Endothelial cell (in vitro differentiated cells): Measurements from ENCODE around the gene COX14. TPM values are rescaled to one million over a fixed set of nuclear protein-coding genes. Genes with fewer than 3 reads are reported as not detected.
A peak's percentile ranks its signal among the peaks of the same experiment; 100 is the strongest.

Source experiments
- DNase-seq: peaks from one replicate; pipeline ENCODE4 v3.0.0; 2021; ENCODE audit warnings: low spot score
- H3K27ac Mint-ChIP-seq: one replicate; pipeline ENCODE4 v1.8.0; 2021; ENCODE audit warnings: mixed read lengths, inconsistent platforms; ENCODE audit not compliant: unreplicated experiment
- H3K27me3 Mint-ChIP-seq: one replicate; pipeline ENCODE4 v1.8.0; 2021; ENCODE audit warnings: mild to moderate bottlenecking, moderate library complexity, mixed read lengths, inconsistent platforms; ENCODE audit not compliant: unreplicated experiment
- H3K36me3 Mint-ChIP-seq: one replicate; pipeline ENCODE4 v1.8.0; 2021; ENCODE audit warnings: mild to moderate bottlenecking, low read depth, mixed read lengths, inconsistent platforms; ENCODE audit not compliant: unreplicated experiment
- H3K4me1 Mint-ChIP-seq: one replicate; pipeline ENCODE4 v1.8.0; 2021; ENCODE audit warnings: mild to moderate bottlenecking, mixed read lengths, inconsistent platforms; ENCODE audit not compliant: unreplicated experiment
- H3K4me3 Mint-ChIP-seq: one replicate; pipeline ENCODE4 v1.8.0; 2021; ENCODE audit warnings: mild to moderate bottlenecking, mixed read lengths, inconsistent platforms; ENCODE audit not compliant: unreplicated experiment
- H3K9me3 Mint-ChIP-seq: one replicate; pipeline ENCODE4 v1.8.0; 2021; ENCODE audit warnings: mixed read lengths, inconsistent platforms; ENCODE audit not compliant: unreplicated experiment
- total RNA-seq: library from RNA; stranded (reverse); fragmentation: NEBNext Ultra II Directional; extraction: Animal tissue kit (Norgen Biotek cat#: 25700); gene quantifications from one replicate; pipeline ENCODE4 v1.2.1, GENCODE V29; 2021; ENCODE audit not compliant: unreplicated experiment
- TF ChIP-seq, protein P1 (sequence below): fragments of 200-600 bp; sonication (generic); IDR thresholded peaks from one replicate; pipeline ENCODE4 v1.5.0; 2021; ENCODE audit warnings: antibody characterized with exemption; ENCODE audit not compliant: unreplicated experiment

Gene COX14
- total RNA-seq, 1 donor from 2014 or later, result 36.4 TPM

DNA sequence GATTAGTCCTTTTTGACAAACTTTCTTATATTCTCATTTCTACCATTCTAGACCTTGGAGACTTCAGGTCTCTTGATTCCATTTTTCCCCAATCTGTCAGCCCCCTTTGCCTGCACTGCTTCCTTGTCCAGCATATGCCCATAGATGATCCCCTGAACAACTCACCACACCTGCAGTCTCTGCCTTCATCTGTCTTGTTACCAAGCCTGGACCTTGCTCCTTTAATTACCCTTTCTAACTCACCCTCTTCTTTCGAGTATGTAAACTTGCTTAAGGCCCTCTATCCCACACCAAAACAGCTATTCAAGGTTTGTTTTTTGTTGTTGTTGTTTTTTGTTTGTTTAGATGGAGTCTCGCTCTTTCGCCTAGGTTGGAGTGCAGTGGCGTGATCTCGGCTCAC is 9.6 kb downstream of the COX14 start:
- peaks cover 14% of the 10 kb centered on the region for H3K36me3 Mint-ChIP-seq
- H3K27ac Mint-ChIP-seq, result no peak overlapping the region
- DNase-seq, result no peak
- peaks cover 20% of the 10 kb centered on the region for H3K4me1 Mint-ChIP-seq
- H3K27me3 Mint-ChIP-seq, result peaks cover 2% of the 10 kb centered on the region
- TF ChIP-seq, protein P1, sequence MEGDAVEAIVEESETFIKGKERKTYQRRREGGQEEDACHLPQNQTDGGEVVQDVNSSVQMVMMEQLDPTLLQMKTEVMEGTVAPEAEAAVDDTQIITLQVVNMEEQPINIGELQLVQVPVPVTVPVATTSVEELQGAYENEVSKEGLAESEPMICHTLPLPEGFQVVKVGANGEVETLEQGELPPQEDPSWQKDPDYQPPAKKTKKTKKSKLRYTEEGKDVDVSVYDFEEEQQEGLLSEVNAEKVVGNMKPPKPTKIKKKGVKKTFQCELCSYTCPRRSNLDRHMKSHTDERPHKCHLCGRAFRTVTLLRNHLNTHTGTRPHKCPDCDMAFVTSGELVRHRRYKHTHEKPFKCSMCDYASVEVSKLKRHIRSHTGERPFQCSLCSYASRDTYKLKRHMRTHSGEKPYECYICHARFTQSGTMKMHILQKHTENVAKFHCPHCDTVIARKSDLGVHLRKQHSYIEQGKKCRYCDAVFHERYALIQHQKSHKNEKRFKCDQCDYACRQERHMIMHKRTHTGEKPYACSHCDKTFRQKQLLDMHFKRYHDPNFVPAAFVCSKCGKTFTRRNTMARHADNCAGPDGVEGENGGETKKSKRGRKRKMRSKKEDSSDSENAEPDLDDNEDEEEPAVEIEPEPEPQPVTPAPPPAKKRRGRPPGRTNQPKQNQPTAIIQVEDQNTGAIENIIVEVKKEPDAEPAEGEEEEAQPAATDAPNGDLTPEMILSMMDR, result no peak
- H3K4me3 Mint-ChIP-seq, result peak overlapping the region; percentile 53
- H3K9me3 Mint-ChIP-seq, result no peaks in the 10 kb centered on the region

- Mint-ChIP-seq H3K27ac (peak overlapping the region; percentile 9), H3K4me1 (peaks cover 20% of the 10 kb centered on the region), H3K27me3 (peaks cover 2% of the 10 kb centered on the region), H3K36me3 (peaks cover 14% of the 10 kb centered on the region), H3K4me3 (no peak overlapping the region), H3K9me3 (no peaks in the 10 kb centered on the region)
- TF ChIP-seq, protein P1, result no peak
- no peak for DNase-seq
Observed at GRCh38 chr12:50123203-50123602, 11.2 kb downstream of the COX14 start.

GRCh38 chr12:50127546-50127945 is 15.5 kb downstream of the COX14 start:
- TF ChIP-seq, protein P1, result no peak
- Mint-ChIP-seq H3K4me3 (no peak overlapping the region), H3K36me3 (peaks cover 12% of the 10 kb centered on the region), H3K9me3 (no peaks in the 10 kb centered on the region), H3K27ac (no peak overlapping the region), H3K4me1 (peaks cover 20% of the 10 kb centered on the region), H3K27me3 (peaks cover 2% of the 10 kb centered on the region)
- no peak for DNase-seq

DNA sequence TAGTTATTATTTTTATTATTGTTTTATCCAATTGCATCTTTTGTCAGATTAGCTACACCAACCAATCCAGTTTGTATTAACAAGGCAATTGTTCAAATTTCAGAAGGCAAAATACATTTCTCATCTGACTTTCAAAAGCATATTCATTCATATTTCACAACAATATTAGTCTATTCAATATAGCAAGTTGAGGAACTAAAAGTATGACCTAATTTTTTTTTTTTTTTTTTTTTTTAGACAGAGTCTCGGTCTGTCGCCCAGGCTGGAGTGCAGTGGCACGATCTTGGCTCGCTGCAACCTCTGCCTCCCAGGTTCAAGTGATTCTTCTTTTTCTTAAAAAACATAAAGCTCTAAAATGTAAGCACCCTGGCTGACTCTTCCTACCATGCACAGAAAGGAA is 17.3 kb downstream of the COX14 start:
- no peaks in the 10 kb centered on the region for H3K9me3 Mint-ChIP-seq
- no peak for DNase-seq
- no peak overlapping the region for H3K27ac Mint-ChIP-seq
- H3K4me1 Mint-ChIP-seq, result peaks cover 18% of the 10 kb centered on the region
- peaks cover 10% of the 10 kb centered on the region for H3K36me3 Mint-ChIP-seq
- TF ChIP-seq, protein P1, result no peak
- no peak overlapping the region for H3K4me3 Mint-ChIP-seq
- H3K27me3 Mint-ChIP-seq, result no peaks in the 10 kb centered on the region

- no peaks in the 10 kb centered on the region for H3K9me3 Mint-ChIP-seq
- TF ChIP-seq, protein P1, result peak; percentile 74
- no peak overlapping the region for H3K4me3 Mint-ChIP-seq
- peaks cover 25% of the 10 kb centered on the region for H3K36me3 Mint-ChIP-seq
- DNase-seq, result no peak
- no peak overlapping the region for H3K27ac Mint-ChIP-seq
- peaks cover 2% of the 10 kb centered on the region for H3K27me3 Mint-ChIP-seq
- peaks cover 15% of the 10 kb centered on the region for H3K4me1 Mint-ChIP-seq
Observed at GRCh38 chr12:50132505-50133135, 20.6 kb downstream of the COX14 start.
